ENCODE measurements around the gene FAM210B. TPM values are rescaled to one million over a fixed set of nuclear protein-coding genes. Genes with fewer than 3 reads are reported as not detected.

FAM210B gene
- polyA plus RNA-seq, 2 of the 4 experiments (the other 2 are of a cell fraction), result 9.1 to 13.1 TPM

DNA sequence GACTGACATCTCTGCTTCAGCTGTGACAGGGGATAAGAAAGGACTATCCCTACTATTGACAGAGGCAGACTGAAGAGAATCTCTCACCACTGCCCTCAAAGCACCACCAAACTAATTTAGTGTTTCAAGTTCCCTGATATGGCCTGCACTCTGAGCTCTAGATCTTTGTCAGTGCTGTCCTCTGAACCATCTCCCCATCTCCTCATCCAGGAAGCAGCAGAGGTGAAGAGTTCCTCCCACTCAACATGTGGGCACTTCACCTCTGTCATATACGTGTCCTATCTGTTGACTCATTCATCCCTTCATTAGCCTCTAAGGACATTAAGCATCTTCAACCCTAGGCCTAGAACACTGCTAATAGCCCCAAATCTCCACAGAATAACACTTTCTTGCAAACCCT is 14.1 kb downstream of the FAM210B start:
- no peak for TF ChIP-seq ZFP36 (IDR thresholded peaks at IDR 0.05; ENCODE audit: borderline replicate concordance, partially characterized antibody)
- TF ChIP-seq, protein P1, sequence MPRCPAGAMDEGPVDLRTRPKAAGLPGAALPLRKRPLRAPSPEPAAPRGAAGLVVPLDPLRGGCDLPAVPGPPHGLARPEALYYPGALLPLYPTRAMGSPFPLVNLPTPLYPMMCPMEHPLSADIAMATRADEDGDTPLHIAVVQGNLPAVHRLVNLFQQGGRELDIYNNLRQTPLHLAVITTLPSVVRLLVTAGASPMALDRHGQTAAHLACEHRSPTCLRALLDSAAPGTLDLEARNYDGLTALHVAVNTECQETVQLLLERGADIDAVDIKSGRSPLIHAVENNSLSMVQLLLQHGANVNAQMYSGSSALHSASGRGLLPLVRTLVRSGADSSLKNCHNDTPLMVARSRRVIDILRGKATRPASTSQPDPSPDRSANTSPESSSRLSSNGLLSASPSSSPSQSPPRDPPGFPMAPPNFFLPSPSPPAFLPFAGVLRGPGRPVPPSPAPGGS (IDR thresholded peaks at IDR 0.05), result no peak
- no peak for TF ChIP-seq RAD21 (conservative IDR thresholded peaks at IDR 0.05 in 1 of 2, IDR thresholded peaks at IDR 0.05 in 1 of 2)
- TF ChIP-seq, protein P2, sequence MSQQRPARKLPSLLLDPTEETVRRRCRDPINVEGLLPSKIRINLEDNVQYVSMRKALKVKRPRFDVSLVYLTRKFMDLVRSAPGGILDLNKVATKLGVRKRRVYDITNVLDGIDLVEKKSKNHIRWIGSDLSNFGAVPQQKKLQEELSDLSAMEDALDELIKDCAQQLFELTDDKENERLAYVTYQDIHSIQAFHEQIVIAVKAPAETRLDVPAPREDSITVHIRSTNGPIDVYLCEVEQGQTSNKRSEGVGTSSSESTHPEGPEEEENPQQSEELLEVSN (IDR thresholded peaks at IDR 0.05; ENCODE audit: borderline replicate concordance, low read depth), result no peak
- no peak for TF ChIP-seq JUN (IDR thresholded peaks at IDR 0.05)
- Histone ChIP-seq H3K4me1 (peaks cover 11% of the 10 kb centered on the region), H3K4me2 (no peak overlapping the region), H3K9me3 (no peaks in the 10 kb centered on the region), H3K27ac (no peak overlapping the region), H3K4me3 (no peak overlapping the region)
- ATAC-seq (no peak), DNase-seq (ENCODE audit: low read depth in 1 of 2, low spot score in 1 of 2) (no peak), FAIRE-seq (no peak)
- WGBS (ENCODE audit: missing lambda C conversion rate), result 88% methylated on average over 1 of the region's 1 CpG
- POLR2A ChIA-PET, result no interaction called here
- CTCF ChIA-PET, result interaction anchor here (0.7 to 1.0 kb wide), 2 partner anchors 13 to 29 kb away, joined by 3 read pairs; no protein-coding TSS in a partner anchor

DNA sequence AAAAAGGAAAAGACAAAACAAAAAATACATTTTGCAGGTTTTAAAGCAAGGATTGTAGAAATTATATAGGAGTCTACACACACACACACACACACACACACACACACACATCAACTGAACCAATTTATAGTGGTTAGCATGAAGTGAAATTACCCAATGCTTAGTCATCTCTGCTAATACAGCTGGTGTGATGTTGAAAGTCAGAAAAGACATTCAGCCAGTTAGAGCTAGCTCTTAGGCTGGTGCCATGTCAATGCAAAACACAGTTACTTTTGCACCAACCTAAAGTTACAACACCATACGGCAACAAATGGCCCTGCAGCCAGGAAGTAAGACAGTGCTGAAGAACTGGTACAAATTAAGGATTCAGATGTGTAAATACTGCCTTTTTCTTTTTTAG is 15.2 kb downstream of the FAM210B start:
- 64% methylated on average over 1 of the region's 1 CpG for WGBS (ENCODE audit: missing lambda C conversion rate)
- peak; percentile 72 to 82 for ATAC-seq
- peak overlapping the region; percentile 21; the same call in 2 of the 3 replicates for H3K4me2 ChIP-seq
- peak; percentile 8 for TF ChIP-seq MAFK (IDR thresholded peaks at IDR 0.05; ENCODE audit: partially characterized antibody)
- TF ChIP-seq FOXS1 (CRISPR knock-in tag; IDR thresholded peaks at IDR 0.05), result no peak
- peak; percentile 20; the same call in 1 of the 2 replicates for TF ChIP-seq JUNB (IDR thresholded peaks at IDR 0.05)
- no peak for TF ChIP-seq EHF (CRISPR knock-in tag; IDR thresholded peaks at IDR 0.05)
- no peak for TF ChIP-seq MYC (IDR thresholded peaks at IDR 0.05; ENCODE audit: borderline replicate concordance, low read length)
- TF ChIP-seq CEBPB (IDR thresholded peaks at IDR 0.05), result peak; percentile 46 to 76; a peak in 3 of 4 replicates
- TF ChIP-seq POLR2AphosphoS2 (conservative IDR thresholded peaks at IDR 0.05; ENCODE audit: low read length), result no peak
- TF ChIP-seq, protein P3, sequence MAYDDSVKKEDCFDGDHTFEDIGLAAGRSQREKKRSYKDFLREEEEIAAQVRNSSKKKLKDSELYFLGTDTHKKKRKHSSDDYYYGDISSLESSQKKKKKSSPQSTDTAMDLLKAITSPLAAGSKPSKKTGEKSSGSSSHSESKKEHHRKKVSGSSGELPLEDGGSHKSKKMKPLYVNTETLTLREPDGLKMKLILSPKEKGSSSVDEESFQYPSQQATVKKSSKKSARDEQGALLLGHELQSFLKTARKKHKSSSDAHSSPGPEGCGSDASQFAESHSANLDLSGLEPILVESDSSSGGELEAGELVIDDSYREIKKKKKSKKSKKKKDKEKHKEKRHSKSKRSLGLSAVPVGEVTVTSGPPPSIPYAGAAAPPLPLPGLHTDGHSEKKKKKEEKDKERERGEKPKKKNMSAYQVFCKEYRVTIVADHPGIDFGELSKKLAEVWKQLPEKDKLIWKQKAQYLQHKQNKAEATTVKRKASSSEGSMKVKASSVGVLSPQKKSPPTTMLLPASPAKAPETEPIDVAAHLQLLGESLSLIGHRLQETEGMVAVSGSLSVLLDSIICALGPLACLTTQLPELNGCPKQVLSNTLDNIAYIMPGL (CRISPR knock-in tag; IDR thresholded peaks at IDR 0.05; ENCODE audit: borderline replicate concordance), result no peak
- TF ChIP-seq CBX8 (IDR thresholded peaks at IDR 0.05), result no peak
- no peak for TF ChIP-seq SMC3 (IDR thresholded peaks at IDR 0.05)
- no peak for TF ChIP-seq FOSL2 (IDR thresholded peaks at IDR 0.05)
- TF ChIP-seq FOSL2 (CRISPR knock-in tag; IDR thresholded peaks at IDR 0.05), result peak; percentile 85
- peaks cover 11% of the 10 kb centered on the region for H3K4me1 ChIP-seq
- ChIA-PET CTCF (interaction anchor here (0.6 to 2.0 kb wide), 3 partner anchors 12 to 1033 kb away, joined by 3 to 8 read pairs (median 3); no protein-coding TSS in a partner anchor), POLR2A (interaction anchor here (1.6 kb wide), 1 partner anchor 18 kb away, joined by 9 read pairs; the partner anchor contains the start of genes AURKA and CSTF1)
- no peaks in the 10 kb centered on the region for H3K9me3 ChIP-seq
- H3K4me3 ChIP-seq, result no peak overlapping the region
- peak in 1 of 2 experiments; percentile 72 for DNase-seq (ENCODE audit: low read depth in 1 of 2, low spot score in 1 of 2)
- peak overlapping the region in 1 of 2 experiments; percentile 49; a peak in 1 of 6 replicates for H3K27ac ChIP-seq
- FAIRE-seq, result no peak

DNA sequence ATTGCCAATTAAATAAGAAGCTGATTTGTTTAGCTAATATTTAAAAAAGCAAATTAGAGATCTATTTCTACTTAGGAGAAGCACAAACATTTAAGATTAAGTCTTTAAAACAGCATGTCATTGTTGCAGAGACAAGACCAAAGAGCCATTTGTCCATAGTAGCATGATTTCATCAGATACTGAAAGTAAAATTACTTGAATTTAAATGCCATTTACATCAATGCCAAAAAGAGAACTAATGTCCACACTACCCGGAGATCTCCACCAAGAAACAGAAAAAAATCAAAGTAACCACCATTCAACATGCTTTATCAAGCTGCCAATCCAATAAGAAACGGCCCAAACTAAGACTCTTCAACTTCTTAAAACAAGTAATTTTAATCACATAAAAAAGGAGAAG is 17.6 kb downstream of the FAM210B start:
- CTCF ChIA-PET, result interaction anchor here (1.7 kb wide), 1 partner anchor 8 kb away, joined by 5 read pairs; no protein-coding TSS in a partner anchor

More for the DNA sequence above, 17.6 kb downstream of the FAM210B start:
- POLR2A ChIA-PET, result interaction anchor here (1.6 kb wide), 1 partner anchor 16 kb away, joined by 5 read pairs; the partner anchor contains the start of genes AURKA and CSTF1
- peaks cover 11% of the 10 kb centered on the region for H3K4me1 ChIP-seq
- H3K9me3 ChIP-seq, result no peaks in the 10 kb centered on the region
- H3K4me2 ChIP-seq, result no peak overlapping the region
- whole genome bisulfite sequencing (ENCODE audit: missing lambda C conversion rate), result 82% methylated on average over 2 of the region's 2 CpGs
- no peak for ATAC-seq
- H3K27ac ChIP-seq, result 0 out of 6 replicates have a peak overlapping the region, but pooled peaks of 1 of the 2 experiments have one; percentile 1
- no peak overlapping the region for H3K4me3 ChIP-seq
- no peak for DNase-seq (ENCODE audit: low read depth in 1 of 2, low spot score in 1 of 2)
- no peak for FAIRE-seq
- no peak for TF ChIP-seq NR3C1 (IDR thresholded peaks at IDR 0.05)
- no peak for TF ChIP-seq ZC3H11A (IDR thresholded peaks at IDR 0.05)
- TF ChIP-seq JUN (IDR thresholded peaks at IDR 0.05), result no peak
- no peak for TF ChIP-seq RAD21 (conservative IDR thresholded peaks at IDR 0.05 in 1 of 2, IDR thresholded peaks at IDR 0.05 in 1 of 2)
- TF ChIP-seq TFCP2L1 (CRISPR knock-in tag; IDR thresholded peaks at IDR 0.05), result no peak
- TF ChIP-seq HOXB13 (CRISPR knock-in tag; IDR thresholded peaks at IDR 0.05; ENCODE audit: low read depth), result no peak
- TF ChIP-seq ESRRA (IDR thresholded peaks at IDR 0.05; ENCODE audit: borderline replicate concordance, low read length), result no peak
- TF ChIP-seq, protein P4, sequence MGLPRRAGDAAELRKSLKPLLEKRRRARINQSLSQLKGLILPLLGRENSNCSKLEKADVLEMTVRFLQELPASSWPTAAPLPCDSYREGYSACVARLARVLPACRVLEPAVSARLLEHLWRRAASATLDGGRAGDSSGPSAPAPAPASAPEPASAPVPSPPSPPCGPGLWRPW (IDR thresholded peaks at IDR 0.05), result no peak
- no peak for TF ChIP-seq FOSL2 (IDR thresholded peaks at IDR 0.05)
- no peak for TF ChIP-seq FOSL2 (CRISPR knock-in tag; IDR thresholded peaks at IDR 0.05)
- TF ChIP-seq, protein P5, sequence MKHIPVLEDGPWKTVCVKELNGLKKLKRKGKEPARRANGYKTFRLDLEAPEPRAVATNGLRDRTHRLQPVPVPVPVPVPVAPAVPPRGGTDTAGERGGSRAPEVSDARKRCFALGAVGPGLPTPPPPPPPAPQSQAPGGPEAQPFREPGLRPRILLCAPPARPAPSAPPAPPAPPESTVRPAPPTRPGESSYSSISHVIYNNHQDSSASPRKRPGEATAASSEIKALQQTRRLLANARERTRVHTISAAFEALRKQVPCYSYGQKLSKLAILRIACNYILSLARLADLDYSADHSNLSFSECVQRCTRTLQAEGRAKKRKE (CRISPR knock-in tag; IDR thresholded peaks at IDR 0.05; ENCODE audit: low read depth), result no peak
- TF ChIP-seq HOXA7 (CRISPR knock-in tag; IDR thresholded peaks at IDR 0.05), result no peak
- TF ChIP-seq KDM5A (IDR thresholded peaks at IDR 0.05), result no peak
